HG02852 (cell line): ENCODE data around the gene ZNF619.
A peak's percentile ranks its signal among the peaks of the same experiment; 100 is the strongest.
"Not testable (repeated sequence)": the region's sequence is repeated elsewhere in the genome, so short reads cannot be mapped to it uniquely, and the experiment has no call there.

Source experiments
- ATAC-seq: cut with Tn5 transposase; IDR thresholded peaks from one replicate; pipeline ENCODE4 v1.9.1; 2021; ENCODE audit warnings: mild to moderate bottlenecking, moderate library complexity; ENCODE audit not compliant: unreplicated experiment

ZNF619 gene

DNA sequence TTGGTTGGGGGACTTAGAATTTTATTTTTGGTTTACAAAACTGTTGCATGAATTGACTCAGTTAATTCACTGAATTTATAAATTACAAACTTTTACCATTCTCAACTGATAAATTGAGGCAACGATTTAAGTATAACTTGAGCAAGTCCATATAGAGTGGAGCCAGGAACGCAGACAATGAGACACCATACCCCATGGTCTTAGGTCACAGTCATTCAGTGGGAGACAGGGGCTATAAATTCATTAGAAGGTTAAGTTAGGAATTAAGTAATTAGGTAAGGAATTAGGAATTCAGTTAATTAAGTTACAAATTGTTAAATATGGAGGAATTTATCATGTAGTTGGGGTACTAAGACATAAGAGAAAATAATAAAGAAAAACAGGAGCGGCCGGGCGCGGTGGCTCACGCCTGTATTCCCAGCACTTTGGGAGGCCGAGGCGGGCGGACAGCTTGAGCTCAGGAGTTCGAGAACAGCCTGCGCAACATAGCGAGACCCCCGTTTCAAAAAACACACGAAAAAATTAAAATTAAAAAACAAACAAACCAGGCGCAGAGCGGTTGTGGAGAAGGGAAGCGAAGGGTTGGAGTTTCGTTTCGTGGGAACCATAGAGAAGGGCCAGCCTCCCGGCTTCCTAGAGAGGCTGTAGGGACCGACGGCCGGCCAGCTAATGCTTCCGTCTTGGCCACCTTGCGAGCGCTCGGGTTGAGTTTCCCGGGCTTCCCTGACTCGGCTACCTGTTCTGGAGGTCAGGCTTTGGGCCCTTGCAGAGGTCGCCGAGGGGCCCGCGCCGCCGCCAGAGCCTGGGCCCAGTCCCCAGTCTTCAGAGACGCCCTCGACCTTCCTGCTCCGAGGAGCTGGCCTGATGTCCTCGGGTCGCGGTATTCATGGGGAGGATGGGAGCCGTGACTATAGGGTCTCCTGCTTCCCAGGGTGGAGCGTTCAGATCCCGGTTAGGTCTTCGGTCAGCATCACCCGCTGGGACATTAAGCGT is at the start of gene ZNF619:
ZNF619 (plus strand) TSS at position 645 of the 993 bp plus-strand sequence. CDS start 858 bp downstream, outside the sequence.
- ATAC-seq = peak; percentile 83

DNA sequence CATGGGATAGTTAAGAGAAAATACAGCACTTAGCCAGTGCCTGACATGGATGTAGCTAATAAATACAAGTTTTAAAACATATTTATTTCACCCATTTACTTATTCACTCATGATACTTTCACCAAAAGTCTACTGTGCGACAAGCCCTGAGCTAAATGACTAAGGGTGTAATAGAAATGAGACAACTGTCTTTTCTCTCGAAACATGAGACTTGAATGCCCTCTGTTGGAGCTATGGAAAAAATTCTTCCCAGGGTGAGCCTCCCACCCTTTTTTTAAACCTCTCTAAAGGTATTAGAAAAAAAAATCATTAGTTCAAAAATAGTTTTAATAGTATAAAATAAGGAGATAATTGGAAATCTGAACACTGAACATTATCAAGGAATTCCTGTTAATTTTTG is 44.1 kb upstream of the ZNF619 start:
- ATAC-seq = no peak

DNA sequence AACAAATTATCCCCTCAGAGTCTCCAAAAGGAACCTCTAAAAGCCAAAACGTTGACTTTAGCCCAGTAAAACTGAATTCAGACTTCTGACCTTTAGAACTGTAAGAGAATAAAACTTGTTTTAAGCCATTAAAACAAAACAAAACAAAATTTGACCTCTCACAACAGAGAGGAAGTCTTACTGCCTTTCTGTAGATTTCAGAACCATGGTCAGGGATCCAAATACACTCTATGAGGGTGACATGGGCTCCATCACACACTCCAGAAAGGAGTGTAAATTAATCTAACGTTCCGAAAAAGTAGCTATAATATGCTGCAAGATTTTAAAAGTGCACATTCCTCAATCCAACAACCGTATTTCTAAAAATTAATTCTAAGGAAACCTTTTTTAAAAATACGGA is 39.0 kb upstream of the ZNF619 start:
- ATAC-seq = no peak

- no peak for ATAC-seq
These were observed 31.9 kb upstream of the ZNF619 start for GRCh38 chr3:40445062-40445461.

DNA sequence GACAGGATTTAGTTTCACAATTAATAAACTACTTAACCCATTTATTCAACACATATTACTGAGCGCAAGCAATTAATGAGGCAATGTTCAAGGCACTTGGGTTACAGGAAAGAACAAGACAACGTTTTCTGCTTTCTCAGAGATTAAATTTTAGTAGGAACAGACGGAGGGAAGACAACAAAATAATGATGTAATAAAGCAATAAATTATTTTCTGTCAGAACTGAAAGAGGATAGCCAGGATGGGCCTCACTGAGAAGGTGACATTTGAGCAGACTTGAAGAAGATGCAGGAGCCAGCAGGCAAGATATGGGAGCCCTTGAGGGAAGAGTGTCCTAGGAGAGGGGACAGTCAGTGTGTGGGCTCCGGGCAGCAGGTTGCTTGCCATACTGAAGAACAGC is 31.0 kb upstream of the ZNF619 start:
- no peak for ATAC-seq

- ATAC-seq = no peak
These were observed 26.5 kb upstream of the ZNF619 start for GRCh38 chr3:40450438-40450837.

DNA sequence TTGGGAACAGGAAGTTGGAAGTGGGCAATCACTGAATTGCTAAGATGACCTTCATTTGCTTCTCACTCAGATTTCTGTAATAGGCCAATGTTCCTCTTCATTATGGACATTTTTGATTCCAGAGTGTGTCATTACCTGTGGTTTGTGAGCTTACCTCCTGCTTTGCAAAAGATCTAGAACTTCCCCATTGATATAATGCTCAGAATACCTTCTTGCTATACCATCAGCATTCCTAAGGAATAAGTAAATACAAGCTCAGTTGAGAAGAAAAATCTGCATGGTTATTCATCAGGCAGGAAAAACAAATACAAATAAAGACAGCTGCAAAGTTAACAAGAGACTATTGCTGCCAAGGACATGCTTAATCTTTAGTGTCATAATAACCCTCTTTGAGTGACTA is 25.4 kb upstream of the ZNF619 start:
- ATAC-seq = no peak

DNA sequence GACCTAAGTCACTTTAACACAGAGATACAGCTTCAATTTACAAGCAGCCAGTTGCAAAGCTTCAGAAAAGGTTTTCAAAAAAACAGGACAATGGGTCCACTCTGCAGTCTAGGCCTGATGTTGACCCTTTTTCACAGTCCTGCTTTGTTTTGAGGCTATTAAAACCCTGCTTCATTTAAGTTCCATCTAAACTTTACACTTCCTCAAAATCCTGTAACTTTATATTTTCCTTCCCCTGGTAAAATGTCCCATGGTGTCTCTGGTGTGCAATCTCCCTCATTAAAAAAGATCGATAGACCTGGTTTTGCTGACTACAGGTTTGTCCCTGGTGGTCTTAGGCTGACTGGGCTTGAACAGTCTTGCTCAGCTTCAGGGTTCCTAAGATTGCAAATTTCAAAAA is 24.9 kb upstream of the ZNF619 start:
- no peak for ATAC-seq

DNA sequence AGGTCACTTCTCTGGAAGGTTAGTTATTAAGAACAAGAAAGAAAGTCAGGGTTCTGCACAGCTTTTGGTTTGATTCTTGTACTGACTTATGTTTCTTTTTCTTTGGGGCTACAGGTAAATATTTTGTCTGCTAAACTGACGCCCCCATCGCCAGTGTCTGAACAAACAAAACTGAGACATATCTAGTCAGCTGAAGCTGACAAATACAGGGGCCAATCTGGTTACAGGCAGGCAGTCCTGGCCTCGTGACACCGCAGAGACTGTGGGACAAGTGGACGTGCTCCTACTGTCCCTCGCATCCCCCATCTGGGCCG is 24.4 kb upstream of the ZNF619 start:
- no peak for ATAC-seq

GRCh38 chr3:40452876-40453730 is 23.8 kb upstream of the ZNF619 start:
- peak; percentile 93 for ATAC-seq

- ATAC-seq = no peak
These were observed 23.0 kb upstream of the ZNF619 start for GRCh38 chr3:40453933-40454332.

DNA sequence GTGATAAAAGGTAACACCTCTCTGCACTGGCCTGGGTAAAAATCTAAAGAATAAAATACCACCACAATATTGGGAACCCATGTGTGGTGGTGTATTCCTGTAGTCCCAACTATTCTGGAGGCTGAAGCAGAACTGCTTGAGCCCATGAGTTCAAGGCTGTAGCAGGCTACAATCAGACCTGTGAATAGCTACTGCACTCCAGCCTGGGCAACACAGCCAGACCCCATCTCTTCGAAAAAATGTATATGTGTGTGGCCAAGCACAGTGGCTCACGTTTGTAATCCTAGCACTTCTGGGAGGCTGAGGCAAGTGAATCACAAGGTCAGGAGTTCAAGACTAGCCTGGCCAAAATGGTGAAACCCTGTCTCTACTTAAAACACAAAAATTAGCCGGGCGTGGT is 21.6 kb upstream of the ZNF619 start:
- ATAC-seq = no peak

DNA sequence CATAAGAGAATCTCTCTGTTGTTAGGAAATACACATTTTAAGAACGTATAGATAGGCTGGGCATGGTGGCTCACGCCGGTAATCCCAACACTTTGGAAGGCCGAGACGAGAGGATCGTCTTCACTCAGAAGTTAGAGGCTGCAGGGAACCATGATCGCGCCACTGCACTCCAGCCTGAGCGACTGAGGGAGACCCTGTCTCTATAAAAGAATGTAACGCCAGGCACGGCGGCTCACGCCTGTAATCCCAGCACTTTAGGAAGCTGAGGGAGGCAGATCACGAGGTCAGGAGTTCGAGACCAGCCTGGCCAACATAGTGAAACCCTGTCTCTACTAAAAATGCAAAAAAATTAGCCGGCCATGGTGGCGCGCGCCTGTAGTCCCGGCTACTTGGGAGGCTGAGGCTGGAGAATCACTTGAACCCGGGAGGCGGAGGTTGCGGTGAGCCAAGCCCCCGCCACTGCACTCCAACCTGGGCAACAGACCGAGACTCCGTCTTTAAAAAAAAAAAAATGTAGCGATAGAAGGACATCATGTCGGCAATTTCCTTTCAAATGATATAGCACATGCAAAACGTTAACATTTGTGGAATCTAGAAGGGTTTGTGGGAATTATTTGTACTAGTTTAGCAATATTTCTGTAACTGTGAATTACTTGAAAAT is 20.5 kb upstream of the ZNF619 start:
- no peak for ATAC-seq

GRCh38 chr3:40456940-40457823 is 19.7 kb upstream of the ZNF619 start, which contains the start of gene RPL14:
Gene RPL14 (plus strand): TSS chr3:40457339. CDS start chr3:40457472, 133 bp downstream.
- ATAC-seq = peak; percentile 54

- no peak for ATAC-seq
These were observed 18.4 kb upstream of the ZNF619 start for GRCh38 chr3:40458473-40458872.

DNA sequence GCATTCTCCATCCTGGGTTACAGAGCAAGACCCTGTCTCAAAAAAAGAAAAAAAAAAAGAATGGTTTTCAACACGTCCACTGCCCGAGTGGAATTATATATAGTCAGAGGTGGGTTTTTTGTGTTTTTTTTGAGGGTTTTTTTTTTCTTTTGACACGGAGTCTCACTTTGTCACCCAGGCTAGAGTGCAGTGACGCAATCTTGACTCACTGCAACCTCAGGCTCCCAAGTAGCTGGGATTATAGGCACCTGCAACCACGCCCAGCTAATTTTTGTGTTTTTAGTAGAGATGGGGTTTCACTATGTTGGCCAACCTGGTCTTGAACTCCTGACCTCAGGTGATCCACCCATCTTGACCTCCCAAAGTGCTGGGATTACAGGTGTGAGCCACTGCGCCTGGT is 16.4 kb upstream of the ZNF619 start:
- ATAC-seq = not testable (repeated sequence)

DNA sequence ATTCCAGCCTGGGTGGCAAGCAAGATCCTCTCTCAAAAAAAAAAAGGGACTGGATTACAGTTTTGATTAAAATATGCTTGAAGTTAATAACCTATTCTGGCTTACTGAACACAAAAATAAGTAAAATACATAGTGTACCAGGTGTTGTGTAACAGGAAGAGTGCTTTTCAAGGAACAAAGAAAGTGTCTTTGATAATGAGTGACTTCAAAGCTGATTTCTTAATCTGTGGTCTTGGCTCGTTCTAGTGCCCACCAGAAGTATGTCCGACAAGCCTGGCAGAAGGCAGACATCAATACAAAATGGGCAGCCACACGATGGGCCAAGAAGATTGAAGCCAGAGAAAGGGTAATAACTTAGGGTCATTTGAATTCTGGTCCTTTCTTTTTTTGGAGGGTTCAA is 15.8 kb upstream of the ZNF619 start:
- no peak for ATAC-seq

GRCh38 chr3:40462838-40463237 is 14.1 kb upstream of the ZNF619 start:
- ATAC-seq = not testable (repeated sequence)

GRCh38 chr3:40463579-40463978 is 13.3 kb upstream of the ZNF619 start:
- no peak for ATAC-seq
